ENCODE data around the gene LACRT. TPM values are rescaled to one million over a fixed set of nuclear protein-coding genes. Genes with fewer than 3 reads are reported as not detected.

LACRT gene
- total RNA-seq, 2 donors from 2014 or later = not detected

- Histone ChIP-seq H3K9me3 (no peaks in the 10 kb centered on the region), H3K4me3 (no peak overlapping the region), H3K36me3 (no peaks in the 10 kb centered on the region), H3K4me1 (ENCODE audit: control insufficient read depth in 1 of 2, low read depth in 2 of 2) (no peaks in the 10 kb centered on the region), H3K27me3 (replicated peaks; ENCODE audit: insufficient read depth) (no peaks in the 10 kb centered on the region), H3K27ac (no peak overlapping the region)
- DNase-seq (ENCODE audit: low spot score) (no peak), ATAC-seq (ENCODE audit: insufficient number of reproducible peaks, low FRiP score, low read depth) (no peak)
- no peak for TF ChIP-seq CTCF (IDR thresholded peaks at IDR 0.05)
These were observed 32.0 kb downstream of the LACRT start for GRCh38 chr12:54602661-54603060.

GRCh38 chr12:54601841-54602240 is 32.9 kb downstream of the LACRT start:
- Histone ChIP-seq H3K27ac (no peak overlapping the region), H3K36me3 (no peaks in the 10 kb centered on the region), H3K27me3 (replicated peaks; ENCODE audit: insufficient read depth) (no peaks in the 10 kb centered on the region), H3K4me3 (no peak overlapping the region), H3K4me1 (ENCODE audit: control insufficient read depth in 1 of 2, low read depth in 2 of 2) (no peaks in the 10 kb centered on the region), H3K9me3 (no peaks in the 10 kb centered on the region)
- ATAC-seq (ENCODE audit: insufficient number of reproducible peaks, low FRiP score, low read depth) = no peak
- TF ChIP-seq CTCF (IDR thresholded peaks at IDR 0.05) = no peak
- no peak for DNase-seq (ENCODE audit: low spot score)

- no peak overlapping the region for H3K27ac ChIP-seq
- TF ChIP-seq CTCF (IDR thresholded peaks at IDR 0.05) = no peak
- H3K27me3 ChIP-seq (replicated peaks; ENCODE audit: insufficient read depth) = no peaks in the 10 kb centered on the region
- no peaks in the 10 kb centered on the region for H3K36me3 ChIP-seq
- H3K4me3 ChIP-seq = no peak overlapping the region
- no peaks in the 10 kb centered on the region for H3K4me1 ChIP-seq (ENCODE audit: control insufficient read depth in 1 of 2, low read depth in 2 of 2)
- no peaks in the 10 kb centered on the region for H3K9me3 ChIP-seq
- DNase-seq (ENCODE audit: low spot score) = no peak
- no peak for ATAC-seq (ENCODE audit: insufficient number of reproducible peaks, low FRiP score, low read depth)
These were observed 35.7 kb downstream of the LACRT start for GRCh38 chr12:54598970-54599369.

GRCh38 chr12:54596526-54596946 is 38.2 kb downstream of the LACRT start:
- TF ChIP-seq CTCF (IDR thresholded peaks at IDR 0.05) = peak; percentile 77
- no peak overlapping the region for H3K27ac ChIP-seq
- H3K36me3 ChIP-seq = no peaks in the 10 kb centered on the region
- DNase-seq (ENCODE audit: low spot score) (peak; percentile 25), ATAC-seq (ENCODE audit: insufficient number of reproducible peaks, low FRiP score, low read depth) (no peak)
- H3K4me1 ChIP-seq (ENCODE audit: control insufficient read depth in 1 of 2, low read depth in 2 of 2) = peaks cover 0 to under 1% of the 10 kb centered on the region in 2 donors
- no peaks in the 10 kb centered on the region for H3K27me3 ChIP-seq (replicated peaks; ENCODE audit: insufficient read depth)
- no peaks in the 10 kb centered on the region for H3K9me3 ChIP-seq
- no peak overlapping the region for H3K4me3 ChIP-seq

GRCh38 chr12:54595471-54595870 is 39.2 kb downstream of the LACRT start:
- DNase-seq (ENCODE audit: low spot score) (no peak), ATAC-seq (ENCODE audit: insufficient number of reproducible peaks, low FRiP score, low read depth) (no peak)
- no peak for TF ChIP-seq CTCF (IDR thresholded peaks at IDR 0.05)
- no peak overlapping the region for H3K27ac ChIP-seq
- H3K4me3 ChIP-seq = no peak overlapping the region
- H3K36me3 ChIP-seq = no peaks in the 10 kb centered on the region
- H3K9me3 ChIP-seq = no peaks in the 10 kb centered on the region
- H3K27me3 ChIP-seq (replicated peaks; ENCODE audit: insufficient read depth) = no peaks in the 10 kb centered on the region
- H3K4me1 ChIP-seq (ENCODE audit: control insufficient read depth in 1 of 2, low read depth in 2 of 2) = peaks cover 0 to 11% of the 10 kb centered on the region in 2 donors

Data from thoracic aorta (tissue), 2 donors.